GM19467 (cell line): ENCODE measurements around the gene PRKCQ.

Experiments used
- ATAC-seq: cut with Tn5 transposase; IDR thresholded peaks from one replicate; pipeline ENCODE4 v1.9.1; 2021; ENCODE audit warnings: mild to moderate bottlenecking, moderate library complexity; ENCODE audit not compliant: unreplicated experiment

PRKCQ gene

DNA sequence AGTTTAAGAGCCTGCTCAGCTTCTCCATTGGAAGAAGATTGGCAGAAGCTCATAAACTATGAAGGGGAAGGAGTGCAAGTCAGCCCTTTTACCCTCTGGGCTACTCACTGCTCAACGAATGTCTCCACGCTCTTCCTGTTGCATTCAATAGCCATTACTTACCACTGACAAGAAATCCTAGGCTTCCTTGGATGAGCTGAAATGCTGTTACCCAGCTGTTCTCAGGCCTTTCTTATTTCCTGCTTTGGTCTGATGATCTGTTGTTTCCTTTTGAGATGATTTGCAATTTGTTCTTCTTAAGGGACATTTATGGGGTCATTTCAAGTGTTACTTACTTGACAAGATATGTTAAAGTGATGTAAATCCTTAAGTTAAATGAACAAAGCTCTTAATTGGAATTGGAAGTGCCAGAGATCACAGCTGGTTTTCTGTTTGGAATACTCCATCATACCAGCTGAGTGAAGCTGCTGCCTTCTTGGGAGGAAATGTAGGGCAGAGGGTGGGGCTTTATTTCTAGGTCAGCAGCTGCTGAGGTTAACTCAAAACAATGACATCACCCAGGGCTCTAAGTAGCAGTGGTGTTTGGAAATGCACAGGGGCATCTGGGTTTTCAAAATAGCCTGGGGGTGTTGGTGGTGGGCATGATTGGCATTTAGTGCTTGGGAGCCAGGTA is 170.0 kb downstream of the PRKCQ start:
- ATAC-seq: no peak

DNA sequence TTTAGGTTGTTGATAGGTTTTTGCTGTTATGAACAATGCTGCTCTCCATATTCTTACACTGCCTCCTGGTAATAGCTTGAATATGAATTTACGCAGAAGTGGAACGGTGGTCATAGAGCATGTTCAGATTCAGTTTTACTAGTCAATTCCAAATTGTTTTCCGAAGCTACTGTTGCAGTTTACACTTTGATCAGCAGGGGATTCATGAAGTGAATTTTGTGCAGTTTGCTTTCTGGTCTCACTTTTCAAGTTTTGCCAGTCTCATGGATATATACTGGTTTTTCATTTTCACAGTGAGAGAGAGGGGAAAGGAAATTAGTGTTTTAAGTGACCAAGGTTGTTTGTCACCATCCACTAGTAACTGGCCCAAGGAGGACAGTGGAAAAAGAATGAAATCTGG is 171.3 kb downstream of the PRKCQ start:
- ATAC-seq: no peak

DNA sequence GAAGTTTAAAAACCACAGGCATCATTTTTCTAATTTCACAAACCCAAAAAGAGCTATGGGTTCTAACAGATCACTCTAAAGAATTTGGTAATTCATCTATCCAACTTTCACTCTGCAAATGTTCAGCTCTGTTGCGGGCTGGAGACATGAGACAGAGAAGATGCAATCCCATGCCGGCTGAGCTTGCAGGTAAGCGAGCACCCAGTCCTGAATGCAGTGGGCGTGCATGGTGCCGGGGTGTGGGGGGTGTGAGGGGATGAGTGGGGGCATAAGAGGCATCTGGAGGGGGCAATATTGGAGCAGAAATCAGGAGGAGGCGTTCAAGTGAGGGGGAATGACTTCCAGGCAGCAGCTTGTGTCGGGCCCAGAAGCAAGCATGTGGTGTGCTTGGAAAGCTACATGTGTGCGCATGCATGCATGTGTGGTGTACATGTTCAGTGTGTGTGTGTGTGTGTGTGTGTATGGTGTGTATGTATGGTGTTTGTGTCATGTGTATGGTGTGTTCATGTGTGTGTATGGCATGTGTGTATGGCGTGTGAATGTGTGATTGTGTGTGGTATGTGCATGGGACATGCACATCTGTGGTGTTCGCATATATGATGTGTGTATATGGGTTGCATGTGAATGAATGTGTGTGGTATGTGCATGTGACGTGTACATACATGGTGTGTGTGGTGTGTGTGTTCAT is 172.9 kb downstream of the PRKCQ start:
- no peak for ATAC-seq

DNA sequence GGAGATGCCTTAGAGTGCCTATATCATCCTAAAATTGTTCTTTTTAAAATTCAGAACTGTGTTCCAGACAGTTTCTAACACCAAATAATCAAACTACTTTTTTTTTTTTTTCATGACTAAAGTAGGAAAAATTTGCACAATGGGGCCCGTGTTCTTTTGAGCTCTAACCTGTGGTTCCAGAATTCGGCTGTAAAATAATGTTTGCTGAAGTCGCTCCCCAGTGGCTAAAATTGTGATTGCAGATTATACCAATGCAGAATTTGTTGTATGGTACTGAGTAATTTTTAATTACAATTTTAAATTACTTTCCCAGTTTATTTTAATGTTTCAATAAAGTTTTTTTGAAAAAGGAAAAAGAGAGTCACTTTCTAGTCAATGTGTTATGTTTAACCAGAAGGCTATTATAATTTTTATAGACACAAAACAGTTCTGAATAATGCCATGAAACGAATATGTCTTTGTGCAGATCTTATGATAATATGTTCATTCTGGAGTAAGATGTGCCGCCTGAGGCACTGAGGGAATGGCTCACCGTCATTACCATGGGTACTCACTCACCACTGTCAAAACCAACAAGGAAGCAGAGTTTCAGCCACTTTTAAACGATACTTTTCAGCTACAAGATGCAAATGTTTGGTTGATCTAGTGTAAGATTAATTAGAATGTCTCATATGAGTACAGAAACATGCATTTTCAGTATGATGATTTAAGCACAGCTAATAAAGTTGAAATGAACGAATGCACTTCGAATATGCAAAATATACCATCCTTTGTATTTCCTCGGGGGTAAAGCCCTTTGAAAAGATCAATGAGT is 173.6 kb downstream of the PRKCQ start:
- ATAC-seq: no peak

DNA sequence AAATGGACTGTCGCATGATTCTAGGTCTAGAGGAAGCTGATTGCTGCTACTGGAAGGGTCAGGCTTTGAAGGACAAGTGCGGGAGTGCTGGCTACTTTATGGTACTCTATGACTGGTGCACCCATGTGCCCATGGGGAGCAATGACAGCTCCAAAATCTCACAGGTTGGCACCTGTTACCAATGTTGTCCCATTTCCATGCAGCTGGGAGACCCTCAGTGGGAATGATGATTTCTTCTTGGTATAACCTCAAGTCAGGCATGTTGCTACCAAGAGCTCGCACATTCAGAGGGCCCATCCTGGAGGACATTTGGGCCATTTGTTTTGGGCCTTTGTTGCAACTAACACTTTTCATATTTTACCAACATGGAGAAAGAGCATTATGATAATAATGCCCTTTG is 174.4 kb downstream of the PRKCQ start:
- no peak for ATAC-seq

DNA sequence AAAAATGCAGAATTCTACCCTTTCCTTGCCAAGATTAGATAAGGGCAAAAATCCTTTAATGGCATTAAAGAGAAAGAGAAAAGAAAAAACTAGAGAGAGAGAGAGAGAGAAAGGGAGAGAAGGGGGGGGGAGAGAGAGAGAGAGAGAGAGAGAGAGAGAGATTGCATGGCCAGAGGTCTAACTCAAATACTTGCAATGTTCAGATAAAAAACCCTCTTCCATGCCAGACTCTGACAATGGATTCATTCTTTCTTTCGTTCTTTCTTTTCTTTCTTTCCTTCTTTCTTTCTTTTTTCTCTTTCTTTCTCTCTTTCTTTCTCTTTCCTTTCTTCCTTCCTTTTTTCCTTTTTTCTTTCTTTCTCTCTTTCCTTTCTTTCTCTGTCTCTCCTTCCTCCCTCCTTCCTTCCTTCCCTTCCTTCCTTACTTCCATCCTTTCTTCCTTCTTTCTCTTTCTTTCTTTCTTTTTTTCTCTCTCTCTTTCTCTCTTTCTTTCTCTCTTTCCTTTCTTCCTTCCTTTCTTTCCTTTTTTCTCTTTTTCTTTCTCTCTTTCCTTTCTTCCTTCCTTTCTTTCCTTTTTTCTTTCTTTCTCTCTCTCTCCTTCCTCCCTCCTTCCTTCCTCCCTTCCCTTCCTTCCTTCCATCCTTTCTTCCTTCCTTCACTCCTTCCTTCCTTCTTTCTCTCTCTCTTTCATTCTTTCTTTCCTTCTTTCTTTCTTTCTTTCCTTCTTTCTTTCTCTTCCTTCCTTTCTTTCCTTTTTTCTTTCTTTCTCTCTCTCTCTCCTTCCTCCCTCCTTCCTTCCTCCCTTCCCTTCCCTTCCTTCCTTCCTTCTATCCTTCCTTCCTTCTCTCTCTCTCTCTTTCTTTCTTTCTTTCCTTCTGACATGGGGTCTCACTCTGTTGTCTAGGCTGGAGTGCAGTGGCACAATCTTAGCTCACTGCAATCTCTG is 175.7 kb downstream of the PRKCQ start:
- no peak for ATAC-seq

DNA sequence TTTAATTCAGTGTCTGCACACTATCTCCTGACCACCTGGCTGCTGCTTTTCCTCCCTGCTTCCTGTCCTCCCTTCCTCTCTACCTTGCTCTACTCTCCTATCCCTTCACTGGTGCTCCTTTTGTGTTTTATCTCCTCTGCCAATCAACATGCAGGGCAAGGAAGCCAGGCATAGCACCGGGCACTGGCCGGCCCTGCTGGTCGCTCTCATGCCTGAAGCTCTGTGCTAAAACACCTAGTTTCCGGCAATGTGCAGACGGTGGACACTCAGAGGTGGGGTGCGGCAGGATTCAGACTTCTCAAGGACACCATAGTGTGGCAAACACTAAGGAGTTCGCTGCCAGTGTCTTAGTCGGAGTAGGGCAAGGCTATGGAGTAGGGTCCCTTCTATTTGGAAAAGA is 177.1 kb downstream of the PRKCQ start:
- ATAC-seq: no peak

DNA sequence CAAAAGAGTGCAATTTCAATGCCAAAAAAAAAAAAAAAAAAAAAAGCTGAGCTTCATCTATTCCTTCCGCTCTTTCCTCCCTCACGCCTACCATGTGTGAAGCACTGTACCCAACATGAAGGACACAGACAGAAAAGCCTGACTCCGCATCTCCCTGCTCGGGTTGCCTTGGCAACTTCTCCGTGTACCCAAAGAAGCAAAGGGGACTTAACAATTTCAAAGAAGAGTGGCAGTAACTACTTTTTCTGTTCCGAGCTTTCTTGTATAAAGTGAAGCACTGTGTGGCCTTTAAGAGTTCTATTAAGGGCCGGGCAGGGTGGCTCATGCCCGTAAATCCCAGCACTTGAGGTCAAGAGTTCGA is 177.7 kb downstream of the PRKCQ start:
- ATAC-seq: no peak

DNA sequence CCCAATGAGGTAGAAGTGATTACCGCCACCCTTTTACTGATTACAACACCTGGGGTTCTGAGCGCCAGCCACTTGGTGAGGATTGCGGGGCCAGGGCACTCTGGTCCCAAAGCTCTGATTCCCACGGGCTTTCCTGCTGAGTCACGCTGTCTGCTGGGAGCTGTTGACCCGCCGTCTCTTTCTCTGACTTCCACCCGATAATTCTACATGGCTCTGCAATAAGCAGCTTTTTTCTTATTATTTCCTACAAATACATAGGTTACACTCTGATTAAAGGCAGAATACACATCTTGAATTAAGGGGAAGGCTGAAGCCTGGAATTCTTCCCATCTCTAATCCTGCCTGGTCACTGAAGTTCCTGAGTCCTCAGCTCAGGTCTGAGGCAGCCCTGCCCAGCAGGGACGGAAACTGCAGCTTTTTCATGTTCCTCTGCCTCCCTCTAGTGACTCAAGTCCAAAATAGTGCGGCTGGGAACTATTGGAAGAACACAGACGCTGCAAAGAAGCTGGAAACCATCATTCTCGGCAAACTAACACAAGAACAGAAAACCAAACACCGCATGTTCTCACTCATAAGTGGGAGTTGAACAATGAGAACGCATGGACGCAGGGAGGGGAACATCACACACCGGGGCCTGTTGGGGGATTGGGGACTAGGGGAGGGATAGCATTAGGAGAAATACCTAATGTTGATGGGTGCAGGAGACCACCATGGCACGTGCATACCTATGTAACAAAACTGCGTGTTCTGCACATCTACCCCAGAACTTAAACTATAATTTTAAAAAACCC is 178.3 kb downstream of the PRKCQ start:
- no peak for ATAC-seq

DNA sequence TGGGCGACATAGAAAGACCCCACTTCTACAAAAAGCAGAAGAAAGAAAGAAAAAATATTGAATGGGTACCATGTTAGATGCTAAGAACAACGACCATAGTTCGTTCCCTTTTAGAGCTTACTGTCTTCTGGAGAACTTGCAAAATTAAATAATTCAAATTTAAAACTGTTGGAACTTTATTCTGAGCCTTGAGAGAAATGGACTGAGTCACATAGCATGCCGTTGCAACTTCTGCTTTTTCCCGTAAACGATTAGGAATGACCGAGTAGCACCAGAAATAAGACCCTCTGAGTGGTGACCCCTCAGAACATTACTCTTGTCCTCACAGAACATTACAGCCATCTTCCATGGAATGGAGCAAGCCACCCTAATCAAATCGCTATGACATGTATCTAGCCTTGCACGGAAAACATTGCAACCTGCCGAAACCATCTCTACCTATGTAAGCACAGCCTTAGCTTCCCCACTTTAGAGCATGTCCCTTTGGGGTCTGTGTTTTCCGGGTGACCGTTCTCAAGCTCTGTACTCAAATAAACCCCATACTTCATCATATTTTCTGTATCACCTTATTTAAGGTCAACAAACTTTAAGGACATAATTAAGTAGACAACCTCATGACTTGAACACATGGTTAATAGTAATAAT is 179.1 kb downstream of the PRKCQ start:
- no peak for ATAC-seq

DNA sequence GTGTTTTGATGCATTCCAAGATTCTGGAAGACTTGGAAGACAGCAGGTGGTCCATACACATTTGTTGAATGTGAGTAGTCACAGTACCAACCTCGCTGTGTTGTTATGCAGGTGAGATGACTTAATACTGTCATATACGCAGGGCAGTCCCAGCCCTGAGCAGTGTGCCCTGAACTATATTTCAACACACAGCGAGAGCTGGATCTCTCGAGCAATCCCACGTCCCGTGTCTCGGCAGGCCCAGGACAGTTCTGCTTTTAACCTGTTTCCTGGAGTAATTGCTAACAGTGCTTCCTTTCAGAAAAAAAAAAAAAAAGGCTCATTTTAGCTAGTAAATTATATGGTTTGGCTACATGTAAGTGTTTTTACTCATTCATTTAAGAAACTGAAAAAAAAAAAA is 179.7 kb downstream of the PRKCQ start:
- ATAC-seq: no peak

DNA sequence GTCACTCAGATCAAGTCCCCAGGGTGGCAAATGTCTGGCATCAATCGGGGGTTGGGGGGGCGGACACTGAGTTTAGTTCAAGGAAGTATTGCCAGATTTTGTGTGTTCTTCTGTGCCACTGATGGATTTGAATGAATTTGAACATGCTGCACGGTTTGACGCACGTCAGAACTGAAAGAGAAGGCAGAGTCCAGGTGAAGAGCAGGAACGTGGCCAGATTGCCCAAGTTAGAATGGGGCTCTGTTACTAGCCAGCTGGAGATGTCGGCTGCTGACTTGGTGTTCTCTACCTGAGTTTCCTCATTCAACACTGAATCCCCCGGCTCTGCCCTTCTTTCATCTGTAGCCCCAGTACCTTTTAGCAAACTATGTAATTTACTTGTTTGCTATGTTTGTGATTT is 180.2 kb downstream of the PRKCQ start:
- no peak for ATAC-seq

DNA sequence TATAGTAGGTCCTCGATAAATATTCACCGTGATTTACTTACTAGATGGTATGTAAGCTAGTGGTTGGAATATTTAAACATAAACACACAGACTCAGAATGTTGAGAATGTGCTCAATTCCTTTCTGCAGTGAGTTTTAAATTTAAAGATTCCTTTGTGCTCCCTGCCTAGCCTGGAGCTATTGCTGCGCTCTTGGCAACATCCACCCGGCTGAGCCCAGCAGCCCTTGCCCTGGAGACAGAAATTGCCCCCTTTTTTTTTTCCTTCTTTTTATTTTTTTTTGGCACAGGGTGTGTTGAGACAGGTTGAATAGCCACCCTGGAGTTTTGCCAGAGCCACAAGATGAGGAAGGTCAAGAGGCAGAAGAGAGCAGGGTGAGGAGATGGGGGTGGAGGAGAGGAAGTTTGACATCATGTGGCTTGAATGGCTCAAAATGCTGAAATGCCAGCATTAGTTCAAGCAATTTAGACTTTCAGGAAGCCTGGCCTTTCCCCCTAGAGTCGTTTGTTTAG is 180.8 kb downstream of the PRKCQ start:
- no peak for ATAC-seq

DNA sequence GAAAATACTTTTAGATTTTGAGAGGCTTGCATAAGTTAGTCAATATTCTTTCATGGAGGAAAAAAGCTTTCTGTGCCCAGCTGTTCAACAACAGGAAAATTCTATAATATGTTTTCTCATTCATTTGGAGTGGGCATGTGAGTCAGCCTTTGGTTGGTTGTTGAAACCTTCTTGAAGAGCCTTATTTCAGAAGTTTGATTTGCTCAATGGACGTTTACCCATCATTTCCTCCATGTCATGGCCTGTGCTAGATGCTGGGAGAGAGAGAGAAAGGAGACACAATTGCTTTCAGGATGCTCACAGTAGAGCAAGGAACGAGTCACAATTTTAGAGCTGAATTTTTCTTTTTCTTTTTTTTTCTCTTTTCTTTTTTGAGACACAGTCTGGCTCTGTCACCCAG is 181.7 kb downstream of the PRKCQ start:
- no peak for ATAC-seq

DNA sequence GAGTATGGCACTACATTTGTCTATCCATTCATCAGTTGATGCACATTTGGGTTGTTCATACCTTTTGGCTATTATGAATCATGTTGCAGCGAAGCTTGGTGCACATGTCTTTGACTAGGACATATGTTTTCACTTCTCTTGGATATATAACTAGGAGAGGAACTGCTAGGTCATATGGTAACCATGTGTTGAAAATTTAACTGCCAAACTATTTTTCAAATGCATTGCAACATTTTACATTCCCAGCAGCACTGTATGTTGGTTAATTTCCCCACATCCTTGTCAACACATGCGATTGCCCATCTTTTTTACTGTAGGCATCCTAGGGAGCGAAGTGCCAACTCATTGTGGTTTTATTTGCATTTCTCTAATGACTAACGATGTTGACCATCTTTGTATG is 183.4 kb downstream of the PRKCQ start:
- ATAC-seq: no peak

DNA sequence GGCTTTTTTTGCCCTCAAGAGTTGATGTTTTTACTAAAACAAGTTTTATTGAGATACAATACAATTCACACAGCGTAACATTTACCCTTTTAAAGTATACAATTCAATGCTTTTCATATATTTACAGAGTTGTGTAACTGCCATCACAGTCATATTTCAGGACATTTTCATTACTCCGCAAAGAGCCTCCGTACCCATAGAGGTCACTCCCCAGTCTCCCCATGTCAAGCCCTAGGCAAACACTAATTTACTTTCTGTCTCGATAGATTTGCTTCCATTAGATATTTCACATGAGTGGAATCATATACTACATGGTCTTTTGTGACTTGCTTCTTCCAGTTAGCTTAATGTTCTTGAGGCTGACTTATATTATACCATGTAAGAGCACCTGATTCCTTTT is 183.8 kb downstream of the PRKCQ start:
- ATAC-seq: no peak

DNA sequence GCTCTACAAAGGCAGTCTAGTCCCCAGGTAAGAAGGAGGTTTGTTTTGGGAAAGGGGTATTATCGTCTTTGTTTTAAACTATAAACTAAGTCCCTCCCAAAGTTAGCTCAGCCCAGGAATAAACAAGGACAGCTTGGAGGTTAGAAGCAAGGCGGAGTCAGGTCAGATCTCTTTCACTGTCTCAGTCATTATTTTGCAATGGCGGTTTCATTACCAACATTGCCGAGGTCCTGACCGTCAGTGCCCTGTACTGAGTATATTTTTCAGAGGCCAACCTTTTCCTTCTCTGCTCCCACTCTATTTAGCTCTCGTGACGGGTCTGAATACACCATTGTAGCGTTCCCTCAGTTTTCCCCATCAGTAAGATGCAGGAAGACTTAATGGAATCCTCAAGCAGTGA is 184.5 kb downstream of the PRKCQ start:
- ATAC-seq: no peak

DNA sequence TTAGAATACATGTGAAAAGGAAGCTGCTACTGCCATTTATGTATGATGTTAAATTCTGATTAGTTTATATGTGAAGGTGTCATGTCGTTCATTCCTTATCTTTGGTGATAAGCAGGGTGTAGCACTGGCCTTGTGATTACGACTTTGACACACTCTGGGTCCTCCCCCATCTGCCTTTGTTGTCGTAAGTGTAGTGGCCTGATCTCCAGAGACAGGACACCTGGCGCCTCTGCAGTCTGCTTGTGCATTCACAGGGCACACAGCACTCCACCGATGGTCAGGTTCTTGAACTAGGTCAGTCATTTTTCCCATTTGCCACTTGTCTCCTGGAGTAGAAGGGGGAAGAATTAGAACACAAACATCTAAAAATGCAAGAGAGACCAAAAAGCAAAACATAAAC is 186.0 kb downstream of the PRKCQ start:
- ATAC-seq: no peak

DNA sequence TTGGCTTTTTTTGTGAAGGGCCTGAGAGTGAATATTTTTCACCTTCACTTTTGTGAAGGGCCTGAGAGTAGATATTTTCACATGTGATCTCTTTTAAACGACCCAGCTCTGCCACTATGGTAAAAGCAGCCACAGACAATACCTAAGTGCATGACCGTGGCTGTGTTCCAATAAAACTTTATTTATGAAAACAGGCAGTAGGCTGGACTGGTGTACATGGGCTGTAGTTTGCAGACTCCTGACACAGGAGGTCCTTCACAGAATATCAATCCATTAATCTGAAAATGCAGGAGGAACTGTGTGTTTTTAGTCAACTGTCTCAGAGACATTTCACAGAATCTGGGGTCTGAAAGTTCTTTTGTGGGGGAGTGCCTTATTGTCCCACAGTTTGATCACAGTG is 186.9 kb downstream of the PRKCQ start:
- ATAC-seq: no peak
